SKM-1 treated with dmso at 0.1 percent for 144 hours (cell line): ENCODE data around the gene SEL1L3.
A peak's percentile ranks its signal among the peaks of the same experiment; 100 is the strongest.

Experiments used
- DNase-seq: peaks from one replicate; lab custom pipeline; 2025; ENCODE audit not compliant: unreplicated experiment; lab: John Stamatoyannopoulos, UW

SEL1L3 gene

GRCh38 chr4:25795566-25796454 is 67.0 kb downstream of the SEL1L3 start:
- no peak for DNase-seq

DNA sequence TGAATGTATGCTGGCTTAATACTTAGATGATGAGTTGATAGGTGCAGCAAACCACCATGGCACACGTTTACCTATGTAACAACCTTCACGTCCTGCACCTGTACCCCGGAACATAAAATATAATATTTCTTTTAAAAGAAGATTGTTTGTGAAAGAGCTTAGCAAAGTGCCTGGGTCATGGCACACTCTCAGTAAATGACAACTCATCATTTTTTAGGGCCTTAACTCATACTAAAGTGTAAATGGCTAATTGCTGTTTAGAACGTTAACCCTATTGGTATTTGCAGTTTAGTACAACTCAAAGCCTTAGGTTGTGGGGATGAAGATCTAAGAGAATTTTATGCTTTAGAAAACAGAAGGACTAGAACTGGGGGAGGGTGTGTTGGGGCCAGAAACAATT is 67.7 kb downstream of the SEL1L3 start:
- no peak for DNase-seq

DNA sequence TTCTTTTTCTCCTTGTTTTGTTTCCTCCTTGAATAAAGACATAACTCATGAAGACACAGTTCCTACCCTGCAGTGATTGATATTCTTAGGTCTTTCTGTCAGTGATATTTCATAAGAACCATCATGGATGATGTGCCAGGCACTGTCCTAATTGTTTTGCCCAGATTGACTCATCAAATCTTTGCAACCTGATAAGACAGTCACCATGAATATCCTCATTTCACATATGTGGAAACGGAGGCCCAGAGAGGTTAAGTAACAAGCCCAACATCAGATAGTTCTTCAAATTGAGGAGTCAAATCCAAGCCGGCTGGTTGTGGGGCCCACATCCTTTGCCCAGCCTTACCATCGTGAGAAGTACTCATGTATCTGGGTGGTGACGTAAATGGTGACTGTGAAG is 69.9 kb downstream of the SEL1L3 start:
- DNase-seq = no peak

GRCh38 chr4:25792200-25792791 is 70.5 kb downstream of the SEL1L3 start:
- DNase-seq = no peak

DNA sequence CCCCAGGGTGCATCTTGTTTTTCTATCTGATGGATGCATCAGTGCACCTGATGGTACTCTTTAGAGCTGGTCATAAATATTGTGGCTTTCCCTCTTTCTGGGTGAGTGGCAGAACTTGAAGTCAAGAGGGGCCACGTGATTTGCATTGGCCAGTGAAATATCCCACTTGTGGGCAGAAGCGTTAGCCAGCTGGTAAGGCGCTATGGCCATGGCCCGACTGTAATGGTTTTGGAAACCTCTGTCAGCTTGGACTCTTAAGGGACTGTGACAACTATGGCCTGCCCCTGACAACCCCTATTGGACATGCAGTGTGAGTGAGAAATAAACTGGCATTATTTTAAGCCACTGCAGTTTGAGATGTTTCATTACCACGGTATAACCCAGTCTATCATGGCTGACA is 72.8 kb downstream of the SEL1L3 start:
- DNase-seq = no peak

DNA sequence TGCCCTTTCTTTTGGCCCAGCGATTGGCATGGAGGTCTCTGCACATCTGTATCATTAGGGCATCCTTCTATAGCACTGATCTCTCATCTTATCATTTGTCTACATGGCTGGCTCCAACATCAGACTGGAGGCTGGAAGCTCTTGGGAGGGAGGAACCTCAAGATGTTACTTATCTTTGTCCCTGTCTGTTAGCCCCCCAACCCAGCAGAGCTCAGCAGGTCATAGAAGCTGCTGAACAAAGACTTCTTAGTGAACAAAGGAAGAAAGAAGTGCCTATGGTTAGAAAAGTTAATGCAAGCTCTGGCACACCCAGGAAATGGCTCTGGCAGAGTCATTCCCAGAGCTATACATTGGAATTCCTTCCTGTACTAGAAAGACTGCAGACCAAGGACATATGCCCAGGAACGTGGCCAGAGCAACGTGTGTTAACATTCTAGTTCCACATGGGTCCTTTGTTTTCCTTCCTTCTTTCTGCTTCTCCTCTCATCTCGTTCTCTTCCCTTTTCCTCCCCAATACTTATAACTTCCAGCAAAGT is 74.0 kb downstream of the SEL1L3 start:
- DNase-seq = no peak

GRCh38 chr4:25786497-25787065 is 76.2 kb downstream of the SEL1L3 start:
- DNase-seq = no peak

GRCh38 chr4:25783943-25784342 is 78.8 kb downstream of the SEL1L3 start:
- DNase-seq = peak; percentile 81

GRCh38 chr4:25783126-25783525 is 79.7 kb downstream of the SEL1L3 start:
- DNase-seq = no peak

DNA sequence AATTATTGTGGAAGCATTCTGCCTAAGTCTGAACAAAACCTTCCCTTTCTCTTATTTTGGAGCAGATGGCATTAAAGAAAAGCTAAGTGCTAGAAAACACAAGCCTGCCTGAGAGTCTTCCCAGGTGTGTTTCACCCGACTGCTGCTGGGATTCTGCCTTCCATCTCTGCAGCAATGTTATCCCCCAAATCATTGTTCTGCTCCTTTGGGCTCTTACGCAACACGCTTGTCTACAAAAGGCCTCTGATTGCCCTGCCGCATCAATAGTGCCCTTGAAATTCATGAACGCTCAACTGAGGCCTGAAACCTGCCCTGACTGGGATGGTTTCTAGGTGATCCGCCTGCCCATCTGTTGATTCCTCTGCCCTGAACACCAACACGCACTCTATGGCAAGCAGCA is 80.3 kb downstream of the SEL1L3 start:
- DNase-seq = no peak

DNA sequence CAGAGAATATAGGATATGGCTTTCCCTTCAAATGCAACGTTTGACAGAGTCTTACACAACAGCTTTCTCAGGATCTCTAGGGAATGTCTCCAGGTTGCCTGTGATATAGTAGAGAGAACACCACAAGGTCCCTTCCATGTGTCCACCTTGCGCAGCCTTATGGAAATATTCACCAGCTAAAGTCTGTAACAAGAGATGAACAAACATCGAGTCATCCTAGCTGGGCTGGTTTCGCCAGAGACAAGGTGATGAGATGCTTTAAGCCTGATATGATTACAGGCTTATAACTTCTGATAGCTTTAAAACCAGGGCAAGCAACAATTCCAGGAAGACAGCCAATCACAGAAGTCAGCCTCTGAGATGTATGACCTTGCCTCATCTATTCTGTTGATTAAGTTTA is 83.8 kb downstream of the SEL1L3 start:
- no peak for DNase-seq

DNA sequence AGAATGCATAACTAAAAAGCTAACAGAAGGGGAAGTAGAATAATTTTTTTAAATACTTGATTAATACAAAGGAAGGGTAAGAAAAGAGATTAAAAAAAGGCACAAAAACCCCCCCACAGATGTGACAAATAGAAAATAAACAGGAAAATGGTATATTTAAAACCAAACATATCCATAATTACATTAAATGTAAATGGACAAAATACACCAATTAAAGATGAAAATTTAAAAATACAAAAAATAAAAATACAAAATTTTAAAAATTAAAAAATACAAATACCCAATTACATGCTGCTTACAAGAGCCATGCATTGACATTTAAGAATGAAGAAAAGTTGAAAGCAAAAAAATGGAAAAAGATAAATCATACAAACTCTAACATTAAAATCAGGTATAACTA is 86.0 kb downstream of the SEL1L3 start:
- no peak for DNase-seq

GRCh38 chr4:25775166-25775565 is 87.6 kb downstream of the SEL1L3 start:
- no peak for DNase-seq

GRCh38 chr4:25773358-25773757 is 89.4 kb downstream of the SEL1L3 start:
- DNase-seq = no peak

GRCh38 chr4:25771672-25772071 is 91.1 kb downstream of the SEL1L3 start:
- no peak for DNase-seq

DNA sequence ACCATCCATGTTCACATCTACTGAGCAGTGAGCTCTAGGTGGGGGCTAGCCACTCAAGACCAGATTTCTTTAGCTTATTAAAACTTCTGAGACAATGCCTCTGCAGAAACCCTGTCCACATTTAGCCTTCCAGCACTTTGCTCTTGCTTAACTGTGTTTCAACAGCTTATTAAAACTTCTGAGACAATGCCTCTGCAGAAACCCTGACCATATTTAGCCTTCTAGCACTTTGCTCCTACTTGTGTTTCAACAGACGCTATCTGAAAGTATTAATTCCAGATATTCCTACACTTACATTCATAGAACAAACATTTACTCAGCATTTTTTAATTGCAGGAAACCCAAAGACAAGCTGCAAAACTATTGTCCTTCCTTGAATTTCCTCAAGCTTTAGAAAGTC is 91.9 kb downstream of the SEL1L3 start:
- DNase-seq = no peak

DNA sequence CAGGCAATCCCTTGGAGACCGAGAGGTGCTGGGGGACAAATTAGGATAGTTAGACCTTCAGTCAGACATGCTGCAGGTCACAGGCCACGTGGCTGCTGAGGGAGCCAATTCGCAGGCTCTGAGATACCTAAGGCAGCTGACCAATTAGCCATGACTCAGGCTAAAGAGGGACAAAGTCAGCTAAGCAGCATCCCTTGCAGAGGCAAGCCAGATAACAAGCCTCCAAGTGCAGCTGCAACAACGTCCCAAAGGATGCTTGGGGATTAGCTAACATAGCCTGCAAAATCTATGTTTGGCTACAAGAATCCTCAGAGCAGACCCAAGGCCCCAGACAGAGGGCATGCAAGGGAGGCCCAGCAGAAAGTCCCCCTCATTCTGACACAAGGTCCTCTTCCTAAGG is 93.5 kb downstream of the SEL1L3 start:
- no peak for DNase-seq

GRCh38 chr4:25767877-25768725 is 94.7 kb downstream of the SEL1L3 start:
- DNase-seq = peak; percentile 30

DNA sequence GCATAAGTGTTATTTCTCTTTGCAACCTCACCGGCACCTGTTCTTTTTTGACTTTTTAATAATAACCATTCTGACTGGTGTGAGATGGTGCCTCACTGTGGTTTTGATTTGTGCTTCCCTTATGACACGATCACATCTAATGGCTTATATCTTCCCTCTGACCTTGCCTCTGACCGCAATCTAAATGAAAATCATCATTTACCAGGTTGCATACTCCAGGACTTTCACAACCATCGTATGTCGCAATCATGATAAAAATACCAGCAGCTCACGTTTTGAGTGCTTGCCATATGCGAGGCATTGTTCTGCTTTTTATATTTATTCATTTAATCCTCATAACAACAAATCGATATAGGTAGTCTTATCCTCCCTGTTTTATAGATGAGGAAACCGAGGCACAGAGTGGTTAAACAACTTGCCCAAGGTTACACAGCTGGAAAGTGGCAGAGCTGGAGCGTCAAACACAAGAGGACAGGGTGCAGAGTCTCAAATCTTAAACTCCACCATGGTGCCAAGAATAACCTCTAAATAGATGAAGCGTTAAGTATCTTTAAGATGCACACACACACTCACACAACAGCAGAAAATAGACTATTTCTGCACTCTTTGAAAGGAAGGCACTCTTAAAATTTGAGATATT is 102.2 kb downstream of the SEL1L3 start:
- peak; percentile 73 for DNase-seq

DNA sequence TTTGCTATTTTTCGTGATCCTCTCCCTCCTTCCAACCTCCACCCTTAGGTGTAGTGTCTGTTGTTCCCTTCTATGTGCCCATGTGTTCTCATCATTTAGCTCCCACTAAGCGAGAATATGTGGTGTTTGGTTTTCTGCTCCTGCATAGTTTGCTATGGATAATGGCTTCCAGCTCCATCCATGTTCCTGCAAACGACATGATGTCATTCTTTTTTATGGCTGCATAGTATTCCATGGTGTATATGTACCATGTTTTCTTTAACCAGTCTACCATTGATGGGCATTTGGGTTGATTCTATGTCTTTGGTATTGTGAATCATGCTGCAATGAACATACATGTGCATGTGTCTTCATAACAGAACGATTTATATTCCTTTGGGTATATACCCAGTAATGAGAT is 102.7 kb downstream of the SEL1L3 start:
- DNase-seq = no peak

DNA sequence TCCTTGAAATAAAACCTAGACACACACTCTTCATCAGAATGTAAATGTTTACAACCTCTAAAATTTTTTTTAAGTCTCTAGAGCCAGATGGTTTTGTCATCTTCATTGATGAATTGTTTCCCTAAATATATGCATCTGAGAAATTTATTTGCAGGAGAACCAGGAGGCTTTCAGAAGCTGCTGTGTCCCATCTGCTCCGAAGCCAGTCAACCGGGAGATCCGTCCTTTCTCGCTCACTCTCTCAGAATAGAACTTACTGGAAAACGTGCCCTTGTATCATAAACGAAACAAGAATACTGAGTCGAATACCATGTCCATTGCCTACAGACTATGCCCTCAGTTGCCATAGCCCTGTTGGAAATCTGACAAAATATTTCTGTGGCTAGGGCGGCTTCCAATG is 103.7 kb downstream of the SEL1L3 start:
- DNase-seq = no peak
